Keratinocyte (primary cell): ENCODE results near the gene TRPC4.

Experiments used
- CTCF ChIP-seq, 3 experiments: IDR thresholded peaks in 1 of 3; conservative IDR thresholded peaks in 1 of 3; optimal IDR thresholded peaks in 1 of 3; 2 replicates in 2 of 3; 3 replicates in 1 of 3; pipeline versions ENCODE3 to v1.5.1; 2011; ENCODE audit warnings: low read length in 3 of 3, mild to moderate bottlenecking in 3 of 3, moderate library complexity in 2 of 3, control low read depth in 1 of 3, inconsistent platforms in 1 of 3; ENCODE audit not compliant: insufficient read depth in 2 of 3; ENCODE audit errors: extremely low read depth in 1 of 3
- EZH2 ChIP-seq: IDR thresholded peaks from one replicate; pipeline ENCODE4 v1.6.1; 2012; ENCODE audit warnings: inconsistent platforms, mild to moderate bottlenecking, low read length, moderate library complexity

GRCh38 chr13:37918116-37918714, 48.6 kb upstream of the TRPC4 start:
- TF ChIP-seq CTCF (optimal IDR thresholded peaks at IDR 0.05 in 1 of 3, IDR thresholded peaks at IDR 0.05 in 1 of 3, conservative IDR thresholded peaks at IDR 0.05 in 1 of 3; ENCODE audit: extremely low read depth in 1 of 3, insufficient read depth in 2 of 3, low read length in 3 of 3) (no peak), EZH2 (no peak)
